ENCODE data around the gene LASP1.

LASP1 gene

DNA sequence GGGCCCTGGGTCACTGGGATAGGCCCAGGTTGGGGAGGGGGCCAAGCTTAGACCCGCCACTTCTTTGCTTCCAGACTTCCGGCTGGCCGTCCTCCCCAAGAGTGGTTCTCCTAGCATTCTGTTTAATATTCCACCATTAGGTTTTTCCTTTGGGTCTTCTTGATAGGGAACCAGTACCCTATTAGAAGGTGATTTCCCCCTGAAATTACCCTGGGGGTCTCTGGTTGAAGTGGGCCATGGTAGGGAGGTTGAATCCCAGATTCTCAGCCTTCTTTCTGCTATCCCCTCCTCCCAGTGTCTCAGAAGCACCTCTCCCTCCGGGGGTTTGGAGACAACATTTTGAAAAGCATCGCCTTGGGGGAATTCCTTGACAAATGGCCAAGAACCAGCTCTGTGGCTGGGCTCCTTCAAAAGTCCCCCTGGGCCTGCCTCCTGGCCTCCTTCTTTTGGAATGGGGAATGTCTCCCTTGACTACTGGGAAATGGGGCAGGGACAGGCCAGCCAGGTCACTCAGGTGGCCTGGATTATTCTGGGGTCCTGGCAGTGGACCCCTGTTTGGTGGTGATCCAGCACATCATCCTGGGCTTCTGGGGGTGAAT lies 5.7 kb downstream of the LASP1 start:
- TF ChIP-seq TAF1 (IDR thresholded peaks at IDR 0.05; ENCODE audit: low read depth) (no peak), CREB1 (IDR thresholded peaks at IDR 0.05; ENCODE audit: low read depth) (no peak), TEAD4 (IDR thresholded peaks at IDR 0.05) (no peak), RAD21 (IDR thresholded peaks at IDR 0.05; ENCODE audit: low read depth) (no peak), ZBTB7A (IDR thresholded peaks at IDR 0.05; ENCODE audit: low read depth) (no peak; the same call in 1 of the 2 replicates), NFIC (IDR thresholded peaks at IDR 0.05) (no peak), FOXM1 (IDR thresholded peaks at IDR 0.05; ENCODE audit: borderline replicate concordance, low read depth) (no peak), TCF12 (IDR thresholded peaks at IDR 0.05; ENCODE audit: low read depth) (no peak), EGR1 (IDR thresholded peaks at IDR 0.05) (no peak), YY1 (IDR thresholded peaks at IDR 0.05; ENCODE audit: low read depth) (no peak), CEBPB (IDR thresholded peaks at IDR 0.05) (no peak), EP300 (IDR thresholded peaks at IDR 0.05; ENCODE audit: borderline replicate concordance) (no peak)
- TF ChIP-seq, protein P1, sequence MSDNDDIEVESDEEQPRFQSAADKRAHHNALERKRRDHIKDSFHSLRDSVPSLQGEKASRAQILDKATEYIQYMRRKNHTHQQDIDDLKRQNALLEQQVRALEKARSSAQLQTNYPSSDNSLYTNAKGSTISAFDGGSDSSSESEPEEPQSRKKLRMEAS (IDR thresholded peaks at IDR 0.05) = no peak
- TF ChIP-seq, protein P2, sequence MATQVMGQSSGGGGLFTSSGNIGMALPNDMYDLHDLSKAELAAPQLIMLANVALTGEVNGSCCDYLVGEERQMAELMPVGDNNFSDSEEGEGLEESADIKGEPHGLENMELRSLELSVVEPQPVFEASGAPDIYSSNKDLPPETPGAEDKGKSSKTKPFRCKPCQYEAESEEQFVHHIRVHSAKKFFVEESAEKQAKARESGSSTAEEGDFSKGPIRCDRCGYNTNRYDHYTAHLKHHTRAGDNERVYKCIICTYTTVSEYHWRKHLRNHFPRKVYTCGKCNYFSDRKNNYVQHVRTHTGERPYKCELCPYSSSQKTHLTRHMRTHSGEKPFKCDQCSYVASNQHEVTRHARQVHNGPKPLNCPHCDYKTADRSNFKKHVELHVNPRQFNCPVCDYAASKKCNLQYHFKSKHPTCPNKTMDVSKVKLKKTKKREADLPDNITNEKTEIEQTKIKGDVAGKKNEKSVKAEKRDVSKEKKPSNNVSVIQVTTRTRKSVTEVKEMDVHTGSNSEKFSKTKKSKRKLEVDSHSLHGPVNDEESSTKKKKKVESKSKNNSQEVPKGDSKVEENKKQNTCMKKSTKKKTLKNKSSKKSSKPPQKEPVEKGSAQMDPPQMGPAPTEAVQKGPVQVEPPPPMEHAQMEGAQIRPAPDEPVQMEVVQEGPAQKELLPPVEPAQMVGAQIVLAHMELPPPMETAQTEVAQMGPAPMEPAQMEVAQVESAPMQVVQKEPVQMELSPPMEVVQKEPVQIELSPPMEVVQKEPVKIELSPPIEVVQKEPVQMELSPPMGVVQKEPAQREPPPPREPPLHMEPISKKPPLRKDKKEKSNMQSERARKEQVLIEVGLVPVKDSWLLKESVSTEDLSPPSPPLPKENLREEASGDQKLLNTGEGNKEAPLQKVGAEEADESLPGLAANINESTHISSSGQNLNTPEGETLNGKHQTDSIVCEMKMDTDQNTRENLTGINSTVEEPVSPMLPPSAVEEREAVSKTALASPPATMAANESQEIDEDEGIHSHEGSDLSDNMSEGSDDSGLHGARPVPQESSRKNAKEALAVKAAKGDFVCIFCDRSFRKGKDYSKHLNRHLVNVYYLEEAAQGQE (IDR thresholded peaks at IDR 0.05; ENCODE audit: low read depth) = no peak
- TF ChIP-seq, protein P3, sequence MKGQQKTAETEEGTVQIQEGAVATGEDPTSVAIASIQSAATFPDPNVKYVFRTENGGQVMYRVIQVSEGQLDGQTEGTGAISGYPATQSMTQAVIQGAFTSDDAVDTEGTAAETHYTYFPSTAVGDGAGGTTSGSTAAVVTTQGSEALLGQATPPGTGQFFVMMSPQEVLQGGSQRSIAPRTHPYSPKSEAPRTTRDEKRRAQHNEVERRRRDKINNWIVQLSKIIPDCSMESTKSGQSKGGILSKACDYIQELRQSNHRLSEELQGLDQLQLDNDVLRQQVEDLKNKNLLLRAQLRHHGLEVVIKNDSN (IDR thresholded peaks at IDR 0.05) = no peak

DNA sequence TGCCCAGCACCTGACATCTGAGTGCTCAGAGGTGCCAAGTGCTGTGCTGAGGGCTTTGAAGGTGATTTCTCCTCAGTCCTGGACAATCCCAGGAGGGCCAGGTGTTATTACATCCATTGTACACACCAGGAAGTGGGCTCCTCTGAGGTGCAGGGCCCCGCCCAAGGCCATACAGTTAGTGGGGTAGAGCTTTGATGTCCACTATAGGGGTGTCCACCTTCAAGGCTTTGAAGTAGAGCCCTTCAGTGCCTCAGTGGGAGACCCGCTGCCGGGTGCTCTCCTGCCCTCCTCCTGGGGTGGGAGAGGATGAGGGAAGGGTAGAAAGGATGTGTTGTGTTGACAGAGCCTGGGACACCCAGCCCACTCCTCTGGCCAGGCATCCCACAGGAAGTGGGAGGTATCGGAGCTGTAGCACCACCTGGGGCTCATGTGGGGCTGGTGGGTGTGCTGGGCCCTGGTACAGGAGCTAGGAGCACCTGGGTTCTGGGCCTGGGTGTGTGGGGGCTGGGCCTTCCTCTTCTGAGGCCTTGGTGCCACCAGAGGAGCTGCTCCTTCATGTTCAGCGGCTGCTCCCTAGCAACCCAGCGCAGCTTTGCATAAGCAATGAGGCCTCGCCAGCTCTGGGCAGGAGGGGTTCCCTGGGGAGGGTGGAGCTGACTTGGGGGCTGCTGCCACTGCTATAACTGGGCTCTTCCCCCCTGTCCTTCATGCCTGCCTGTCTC lies 7.4 kb downstream of the LASP1 start:
- TF ChIP-seq RAD21 (IDR thresholded peaks at IDR 0.05; ENCODE audit: low read depth) (no peak), CEBPB (IDR thresholded peaks at IDR 0.05) (no peak)

DNA sequence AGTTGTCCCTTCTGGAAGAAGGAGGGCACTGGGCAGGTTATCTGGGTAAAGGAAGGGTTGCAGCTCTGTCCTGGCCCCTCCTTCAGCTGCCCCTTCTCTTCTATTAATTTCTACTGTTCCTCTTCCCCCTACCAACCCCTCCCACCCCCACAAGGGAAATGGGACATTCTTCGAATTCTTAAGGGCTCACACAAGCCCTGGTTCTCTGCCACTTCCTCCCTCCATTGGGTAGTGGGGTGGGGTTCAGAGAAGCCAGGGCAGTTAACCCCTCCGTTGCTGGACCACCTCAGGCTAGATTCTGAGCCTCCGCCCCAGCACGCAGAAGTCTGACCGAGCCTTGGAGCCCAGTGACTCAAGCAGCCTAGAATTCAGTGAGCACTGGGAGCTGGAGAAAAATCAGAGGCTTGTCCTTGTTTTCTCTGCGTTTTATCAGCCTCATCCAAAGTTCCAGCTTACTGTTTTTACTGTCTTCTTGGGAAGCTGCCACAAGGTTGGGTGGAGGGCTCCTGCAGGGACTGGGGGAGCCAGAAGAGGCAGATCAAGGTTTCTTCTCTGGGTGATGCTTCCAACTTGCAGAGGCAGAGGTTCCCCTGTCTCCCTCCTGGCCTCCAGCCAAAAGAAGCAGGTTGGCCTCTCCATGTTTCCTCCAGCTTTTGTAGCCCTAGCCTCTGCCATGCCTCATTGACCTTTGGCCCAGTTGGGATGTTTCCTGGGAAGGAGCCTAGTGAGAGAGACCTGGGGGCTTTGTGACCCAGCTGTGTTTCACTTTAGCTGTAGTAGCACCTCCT lies 10.2 kb downstream of the LASP1 start:
- peak; percentile 17; the same call in 1 of the 2 replicates for TF ChIP-seq RAD21 (IDR thresholded peaks at IDR 0.05; ENCODE audit: low read depth)
- no peak for TF ChIP-seq FOXM1 (IDR thresholded peaks at IDR 0.05; ENCODE audit: borderline replicate concordance, low read depth)
- TF ChIP-seq TEAD4 (IDR thresholded peaks at IDR 0.05) = peak; percentile 98
- TF ChIP-seq EGR1 (IDR thresholded peaks at IDR 0.05) = 0 out of 2 replicates have a peak, but pooled peaks have one; percentile 16
- TF ChIP-seq TCF12 (IDR thresholded peaks at IDR 0.05; ENCODE audit: low read depth) = peak; percentile 80
- TF ChIP-seq, protein P2 (IDR thresholded peaks at IDR 0.05; ENCODE audit: low read depth) = no peak
- TF ChIP-seq, protein P3 (IDR thresholded peaks at IDR 0.05) = no peak
- peak; percentile 69 for TF ChIP-seq NFIC (IDR thresholded peaks at IDR 0.05)
- TF ChIP-seq, protein P1 (IDR thresholded peaks at IDR 0.05) = peak; percentile 66
- TF ChIP-seq EP300 (IDR thresholded peaks at IDR 0.05; ENCODE audit: borderline replicate concordance) = peak; percentile 77; the same call in 1 of the 2 replicates

DNA sequence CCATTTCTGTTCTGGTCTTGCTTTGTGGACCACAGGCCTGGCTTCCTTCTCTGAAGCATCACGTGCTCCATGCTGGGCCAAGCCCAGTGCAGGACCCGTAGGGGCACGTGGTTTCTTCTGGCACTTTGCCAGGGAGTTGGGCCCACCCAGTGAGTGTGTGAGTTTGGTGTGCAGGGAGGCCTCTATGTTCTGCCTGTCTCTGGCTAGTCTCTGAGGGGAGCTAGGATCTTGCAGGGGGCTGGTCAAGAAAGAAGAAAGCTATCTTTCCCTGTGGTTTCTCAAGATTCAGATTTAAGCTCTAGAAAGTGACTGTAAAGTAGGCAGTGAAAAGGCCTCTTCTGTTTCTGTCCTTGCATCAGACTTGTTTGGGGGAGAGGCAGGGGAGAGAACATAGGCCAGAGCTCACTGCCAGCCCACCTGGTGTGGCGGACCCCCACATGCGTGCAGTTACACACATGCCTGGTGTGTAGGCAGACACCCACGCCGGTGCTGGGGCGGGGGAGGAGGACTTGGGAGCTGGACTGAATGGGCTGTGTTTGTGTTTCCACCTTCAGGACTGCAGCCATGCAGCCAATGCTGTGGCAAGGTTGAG lies 11.8 kb downstream of the LASP1 start:
- TF ChIP-seq ZBTB7A (IDR thresholded peaks at IDR 0.05; ENCODE audit: low read depth) (no peak), TEAD4 (IDR thresholded peaks at IDR 0.05) (no peak), RAD21 (IDR thresholded peaks at IDR 0.05; ENCODE audit: low read depth) (no peak), TAF1 (IDR thresholded peaks at IDR 0.05; ENCODE audit: low read depth) (no peak), NFIC (IDR thresholded peaks at IDR 0.05) (peak; percentile 91), FOXM1 (IDR thresholded peaks at IDR 0.05; ENCODE audit: borderline replicate concordance, low read depth) (no peak), CREB1 (IDR thresholded peaks at IDR 0.05; ENCODE audit: low read depth) (no peak)
- TF ChIP-seq, protein P3 (IDR thresholded peaks at IDR 0.05) = peak; percentile 92
- TF ChIP-seq, protein P1 (IDR thresholded peaks at IDR 0.05) = peak; percentile 46; the same call in 1 of the 2 replicates
